HFF-Myc (cell line): ENCODE data around the gene SUCNR1.
"Not testable (repeated sequence)": the region's sequence is repeated elsewhere in the genome, so short reads cannot be mapped to it uniquely, and the experiment has no call there.

ENCODE experiments used
- DNase-seq: peaks from one replicate; pipeline ENCODE4 v3.0.0-alpha.2; 2011; ENCODE audit warnings: low read depth; ENCODE audit errors: extremely low read depth
- H3K4me3 ChIP-seq: replicated peaks from 2 replicates; pipeline ENCODE4 v1.5.1; 2011; ENCODE audit warnings: low read depth, mild to moderate bottlenecking, control low read depth, low read length
- CTCF ChIP-seq: IDR thresholded peaks from 2 replicates; pipeline ENCODE4 v1.5.1; 2012; ENCODE audit warnings: mild to moderate bottlenecking, low read depth, low read length, control low read depth; ENCODE audit errors: missing control alignments

SUCNR1 gene

DNA sequence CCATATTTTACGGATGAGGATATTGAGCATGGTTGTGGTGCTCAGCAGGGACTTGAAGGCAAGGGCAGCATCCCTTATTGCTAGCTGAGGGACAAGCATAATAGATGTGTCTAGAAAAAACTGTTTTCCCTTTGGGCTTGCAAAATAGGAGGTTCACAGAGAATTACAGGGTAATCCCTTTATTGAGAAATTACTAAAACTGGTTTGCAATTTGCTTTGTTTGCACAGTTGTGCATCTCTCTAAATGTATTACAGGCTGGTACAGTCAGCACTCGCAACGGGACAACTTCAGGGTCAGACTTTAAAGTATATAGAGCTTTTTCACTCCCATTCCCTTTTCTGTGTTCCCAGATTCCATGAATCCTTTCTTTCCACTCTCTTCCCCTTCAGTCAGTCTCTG lies 51.3 kb downstream of the SUCNR1 start:
- no peak overlapping the region for H3K4me3 ChIP-seq
- no peak for TF ChIP-seq CTCF
- DNase-seq: no peak

GRCh38 chr3:151925419-151925818 lies 52.0 kb downstream of the SUCNR1 start:
- DNase-seq: no peak
- no peak overlapping the region for H3K4me3 ChIP-seq
- TF ChIP-seq CTCF: no peak

- DNase-seq: peak; percentile 77
- TF ChIP-seq CTCF: no peak
- no peak overlapping the region for H3K4me3 ChIP-seq
Measured at GRCh38 chr3:151925876-151926275, 52.4 kb downstream of the SUCNR1 start.

DNA sequence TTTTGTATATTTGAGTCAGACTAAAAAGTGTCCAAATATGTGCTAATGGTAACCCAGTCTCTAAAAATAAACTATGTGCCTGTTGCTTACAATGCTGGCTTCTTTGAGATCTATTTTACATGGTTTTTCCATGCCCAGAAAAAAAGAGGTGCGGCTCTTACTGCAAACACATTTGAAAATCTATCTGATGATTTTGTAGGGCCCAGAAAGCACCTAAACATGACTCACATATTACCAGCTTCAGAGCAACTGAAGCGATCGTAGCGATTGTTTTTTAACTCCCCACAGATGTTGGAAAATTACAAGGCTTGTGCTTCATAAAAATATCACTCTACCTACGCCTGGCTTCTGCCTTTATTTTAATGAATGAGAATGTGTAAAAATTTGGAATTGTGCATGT lies 53.5 kb downstream of the SUCNR1 start:
- peak; percentile 89 for DNase-seq
- H3K4me3 ChIP-seq: no peak overlapping the region
- no peak for TF ChIP-seq CTCF

- H3K4me3 ChIP-seq, DNase-seq: not testable (repeated sequence)
Measured at GRCh38 chr3:151927915-151928525, 54.6 kb downstream of the SUCNR1 start.

DNA sequence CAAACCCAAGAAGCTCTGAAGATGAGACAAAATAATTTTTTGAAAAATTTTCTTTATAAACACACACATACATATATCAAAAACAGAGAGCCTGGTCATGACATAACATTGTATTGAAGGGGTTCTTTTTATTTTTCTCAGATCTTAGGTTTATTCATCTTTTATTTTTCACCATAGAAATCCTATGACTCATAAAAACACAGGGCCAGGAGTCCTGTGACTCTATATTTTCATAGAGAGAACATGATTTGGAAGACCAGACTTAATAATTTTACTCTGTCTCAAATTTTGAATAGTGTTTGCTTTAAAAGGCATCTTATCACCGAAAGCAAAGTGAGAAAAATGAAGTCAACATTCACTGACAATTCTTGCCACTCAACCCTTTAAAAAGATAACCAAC lies 57.7 kb downstream of the SUCNR1 start:
- no peak for DNase-seq
- H3K4me3 ChIP-seq: no peak overlapping the region
- no peak for TF ChIP-seq CTCF

- no peak for TF ChIP-seq CTCF
- peak; percentile 79 for DNase-seq
- no peak overlapping the region for H3K4me3 ChIP-seq
Measured at GRCh38 chr3:151933234-151933853, 59.9 kb downstream of the SUCNR1 start.
